B cell (primary cell): ENCODE measurements around the gene MANBA.

Experiments
- EZH2 ChIP-seq: IDR thresholded peaks from 2 replicates; pipeline ENCODE4 v1.6.1; 2012; ENCODE audit warnings: borderline replicate concordance, low read depth, mild to moderate bottlenecking, moderate library complexity, low read length; ENCODE audit not compliant: insufficient read depth, poor library complexity, severe bottlenecking
- TF ChIP-seq, protein P1 (sequence below): fragments of 200-600 bp; IDR thresholded peaks from one replicate; pipeline ENCODE4 v1.8.0; 2022; ENCODE audit warnings: antibody characterized with exemption, mild to moderate bottlenecking

DNA sequence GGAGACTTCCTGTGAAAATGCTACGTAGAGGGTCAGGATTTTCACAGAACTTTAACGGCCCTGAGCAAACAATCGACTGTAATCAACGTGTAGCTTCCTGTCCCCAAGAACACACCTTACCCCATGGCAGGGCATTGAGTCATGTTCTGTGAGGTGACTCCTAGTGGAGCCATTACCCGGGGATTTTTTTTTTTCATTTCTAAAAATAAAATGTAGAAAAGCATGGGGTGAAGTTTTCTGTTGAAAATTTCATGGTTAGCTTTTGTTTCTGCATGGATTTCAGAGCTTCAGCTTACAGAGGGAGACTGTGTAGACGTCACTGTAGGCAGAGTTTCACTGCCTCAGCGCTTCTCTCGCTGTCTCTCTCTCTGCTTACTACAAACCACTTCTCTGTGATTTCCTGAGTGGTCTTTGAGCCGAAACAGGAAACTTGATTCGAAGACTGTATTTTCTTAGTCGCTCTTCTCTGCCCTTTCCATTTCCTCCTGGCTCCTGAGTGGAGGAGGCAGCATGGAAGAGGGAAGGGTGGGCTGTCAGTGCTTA, 147.9 kb downstream of the MANBA start:
- TF ChIP-seq, protein P1, sequence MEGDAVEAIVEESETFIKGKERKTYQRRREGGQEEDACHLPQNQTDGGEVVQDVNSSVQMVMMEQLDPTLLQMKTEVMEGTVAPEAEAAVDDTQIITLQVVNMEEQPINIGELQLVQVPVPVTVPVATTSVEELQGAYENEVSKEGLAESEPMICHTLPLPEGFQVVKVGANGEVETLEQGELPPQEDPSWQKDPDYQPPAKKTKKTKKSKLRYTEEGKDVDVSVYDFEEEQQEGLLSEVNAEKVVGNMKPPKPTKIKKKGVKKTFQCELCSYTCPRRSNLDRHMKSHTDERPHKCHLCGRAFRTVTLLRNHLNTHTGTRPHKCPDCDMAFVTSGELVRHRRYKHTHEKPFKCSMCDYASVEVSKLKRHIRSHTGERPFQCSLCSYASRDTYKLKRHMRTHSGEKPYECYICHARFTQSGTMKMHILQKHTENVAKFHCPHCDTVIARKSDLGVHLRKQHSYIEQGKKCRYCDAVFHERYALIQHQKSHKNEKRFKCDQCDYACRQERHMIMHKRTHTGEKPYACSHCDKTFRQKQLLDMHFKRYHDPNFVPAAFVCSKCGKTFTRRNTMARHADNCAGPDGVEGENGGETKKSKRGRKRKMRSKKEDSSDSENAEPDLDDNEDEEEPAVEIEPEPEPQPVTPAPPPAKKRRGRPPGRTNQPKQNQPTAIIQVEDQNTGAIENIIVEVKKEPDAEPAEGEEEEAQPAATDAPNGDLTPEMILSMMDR: no peak
- TF ChIP-seq EZH2: no peak
